ENCODE results near the gene LMAN1L.

GRCh38 chr15:74768099-74768770 is 44.4 kb upstream of the LMAN1L start:
- TF ChIP-seq POLR2AphosphoS5 (IDR thresholded peaks at IDR 0.05; ENCODE audit: borderline replicate concordance, low read depth, low read length) (no peak), EZH2 (IDR thresholded peaks at IDR 0.05) (no peak)

All from SK-N-MC (cell line).